ENCODE measurements around the gene CCDC158. TPM values are rescaled to one million over a fixed set of nuclear protein-coding genes. Genes with fewer than 3 reads are reported as not detected.
"Not testable (repeated sequence)": the region's sequence is repeated elsewhere in the genome, so short reads cannot be mapped to it uniquely, and the experiment has no call there.

CCDC158 gene
- total RNA-seq, 2 experiments from 2014 or later: not detected

DNA sequence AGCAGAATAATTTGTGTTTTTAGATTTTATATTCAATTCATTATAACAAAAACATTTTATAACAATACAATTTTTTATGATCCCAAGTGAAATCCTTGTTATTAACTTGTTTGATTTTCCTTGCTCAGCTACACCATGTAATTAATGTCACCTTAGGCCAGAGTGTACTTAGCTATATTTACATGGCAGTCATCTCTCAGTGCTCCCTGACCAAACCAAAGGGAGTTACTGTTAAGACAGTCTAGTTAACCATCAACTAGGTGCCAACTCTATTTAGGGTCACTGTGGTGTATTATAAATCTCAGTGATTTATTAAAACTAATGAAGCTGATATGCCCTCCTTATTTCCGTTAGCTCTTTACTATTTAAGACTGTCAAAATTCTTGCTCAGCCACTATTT lies 44.4 kb downstream of the CCDC158 start:
- DNase-seq: no peak
- Mint-ChIP-seq H3K27me3 (peaks cover 3% of the 10 kb centered on the region), H3K9me3 (no peaks in the 10 kb centered on the region), H3K36me3 (ENCODE audit: low read depth) (no peaks in the 10 kb centered on the region), H3K4me1 (no peaks in the 10 kb centered on the region), H3K4me3 (no peak overlapping the region), H3K27ac (no peak overlapping the region)
- ChIA-PET CTCF (interaction anchor here (1.3 to 6.3 kb wide), 11 partner anchors 8 to 381 kb away, joined by 3 to 238 read pairs (median 11); partner anchors contain the start of genes FAM47E and STBD1), POLR2A (interaction anchor here (1.0 kb wide), 1 partner anchor 163 kb away, joined by 3 read pairs; the partner anchor contains the start of gene SCARB2)

DNA sequence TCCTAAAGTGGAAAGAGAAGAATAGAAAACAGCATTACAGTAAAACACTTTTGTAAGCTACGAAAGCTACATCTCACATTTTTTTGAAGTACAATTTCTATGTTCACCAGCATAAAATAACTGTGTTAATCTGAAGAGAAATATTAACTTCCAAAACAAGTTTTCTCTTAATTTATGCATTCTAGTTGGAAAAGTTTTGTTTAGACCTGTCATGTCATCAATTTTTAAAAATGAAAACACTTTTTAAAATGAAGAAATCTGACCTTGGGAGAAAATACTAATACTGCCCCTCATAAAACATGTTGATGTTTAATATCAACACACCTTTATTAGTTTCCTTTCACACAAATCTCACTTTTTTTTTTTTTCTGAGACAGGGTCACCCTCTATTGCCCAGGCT lies 45.2 kb downstream of the CCDC158 start:
- ChIA-PET POLR2A (no interaction called here), CTCF (interaction anchor here (0.9 to 6.3 kb wide), 3 partner anchors 69 to 195 kb away, joined by 3 to 238 read pairs (median 5); partner anchors contain the start of gene STBD1)
- Mint-ChIP-seq H3K4me3 (no peak overlapping the region), H3K4me1 (no peaks in the 10 kb centered on the region), H3K36me3 (ENCODE audit: low read depth) (no peaks in the 10 kb centered on the region), H3K9me3 (no peaks in the 10 kb centered on the region), H3K27ac (no peak overlapping the region), H3K27me3 (peaks cover 3% of the 10 kb centered on the region)
- no peak for DNase-seq

DNA sequence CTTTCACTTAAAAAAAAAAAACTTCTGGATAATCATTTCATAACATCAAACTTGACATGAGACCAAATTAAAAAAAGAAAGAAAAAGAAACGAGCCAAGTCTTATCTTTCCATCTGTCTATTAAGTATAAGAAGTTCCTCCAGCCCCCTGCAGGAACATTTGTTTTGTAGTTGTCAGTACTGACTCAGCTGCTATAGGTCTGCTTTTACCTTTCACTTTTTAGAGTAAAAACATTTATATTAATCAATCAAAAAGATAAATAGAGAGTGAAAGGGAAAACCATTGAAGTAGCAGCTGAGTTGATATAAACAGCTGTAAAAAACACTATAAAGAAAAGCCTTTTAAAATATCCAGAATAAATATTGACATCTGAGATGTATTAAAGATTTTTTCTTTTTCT lies 46.1 kb downstream of the CCDC158 start:
- ChIA-PET CTCF (interaction anchor here (1.2 to 6.3 kb wide), 5 partner anchors 20 to 194 kb away, joined by 3 to 238 read pairs (median 3); partner anchors contain the start of gene STBD1), POLR2A (no interaction called here)
- no peaks in the 10 kb centered on the region for H3K36me3 Mint-ChIP-seq (ENCODE audit: low read depth)
- H3K4me1 Mint-ChIP-seq: no peaks in the 10 kb centered on the region
- no peak for DNase-seq
- H3K4me3 Mint-ChIP-seq: no peak overlapping the region
- no peak overlapping the region for H3K27ac Mint-ChIP-seq
- H3K27me3 Mint-ChIP-seq: peaks cover 7% of the 10 kb centered on the region
- no peaks in the 10 kb centered on the region for H3K9me3 Mint-ChIP-seq

DNA sequence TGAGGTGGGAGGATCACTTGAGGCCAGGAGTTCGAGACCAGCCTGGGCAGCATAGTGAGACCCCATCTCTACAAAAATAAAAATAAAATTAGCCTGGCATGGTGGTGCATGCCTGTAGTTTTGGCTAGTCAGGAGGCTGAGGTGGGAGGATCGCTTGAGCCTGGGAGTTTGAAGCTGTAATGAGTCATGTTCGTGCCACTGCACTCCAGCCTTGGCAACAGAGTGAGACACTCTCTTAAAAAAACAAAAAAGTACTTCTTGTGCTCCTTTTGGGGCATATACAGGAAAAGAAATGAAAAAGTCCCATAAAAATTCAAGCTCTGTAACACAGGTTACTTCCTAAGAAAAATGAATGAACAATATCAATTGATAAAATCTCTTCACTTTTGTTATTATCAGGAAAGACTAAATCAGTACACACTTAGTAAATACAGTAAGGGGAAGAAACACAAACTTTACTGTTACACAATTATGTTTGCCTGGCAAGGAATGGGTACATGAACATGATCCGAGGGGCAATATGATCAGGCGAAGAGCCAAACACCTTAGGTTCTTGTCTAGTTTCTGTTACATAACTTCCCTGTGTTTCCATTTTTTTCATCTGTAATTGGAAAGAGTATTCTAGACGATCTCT lies 46.9 kb downstream of the CCDC158 start:
- no peaks in the 10 kb centered on the region for H3K36me3 Mint-ChIP-seq (ENCODE audit: low read depth)

DNA sequence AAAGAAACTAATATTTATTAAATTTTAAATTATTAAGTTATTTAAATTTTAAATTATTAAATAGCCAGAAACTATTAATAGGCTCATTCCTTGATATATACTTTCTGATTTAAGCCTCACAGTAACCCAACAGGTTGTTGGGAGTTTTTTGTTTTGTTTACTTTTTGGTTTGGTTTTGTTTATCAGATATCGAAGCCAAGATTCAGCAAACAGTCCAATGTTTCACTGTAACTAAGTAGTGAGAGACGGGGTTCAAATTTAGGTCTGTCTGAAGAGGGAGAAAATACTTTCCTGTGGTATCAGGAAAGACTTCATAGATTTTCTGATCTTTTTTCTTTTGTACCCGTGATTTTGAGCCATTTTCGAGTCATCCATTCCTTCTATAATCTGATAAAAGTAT lies 54.2 kb downstream of the CCDC158 start:
- Mint-ChIP-seq H3K36me3 (ENCODE audit: low read depth) (no peaks in the 10 kb centered on the region), H3K9me3 (no peaks in the 10 kb centered on the region), H3K4me1 (no peaks in the 10 kb centered on the region), H3K27me3 (peaks cover 13% of the 10 kb centered on the region), H3K27ac (no peak overlapping the region), H3K4me3 (no peak overlapping the region)
- no peak for DNase-seq
- CTCF ChIA-PET: no interaction called here
- POLR2A ChIA-PET: no interaction called here

More for the DNA sequence above, 46.9 kb downstream of the CCDC158 start:
- no peak for DNase-seq
- Mint-ChIP-seq H3K4me1 (no peaks in the 10 kb centered on the region), H3K4me3 (no peak overlapping the region), H3K27me3 (peaks cover 7% of the 10 kb centered on the region), H3K9me3 (no peaks in the 10 kb centered on the region), H3K27ac (no peak overlapping the region)
- ChIA-PET CTCF (interaction anchor here (1.2 to 6.3 kb wide), 5 partner anchors 19 to 193 kb away, joined by 3 to 238 read pairs (median 3); partner anchors contain the start of gene STBD1), POLR2A (interaction anchor here (0.6 kb wide), 1 partner anchor 163 kb away, joined by 3 read pairs; no protein-coding TSS in a partner anchor)

DNA sequence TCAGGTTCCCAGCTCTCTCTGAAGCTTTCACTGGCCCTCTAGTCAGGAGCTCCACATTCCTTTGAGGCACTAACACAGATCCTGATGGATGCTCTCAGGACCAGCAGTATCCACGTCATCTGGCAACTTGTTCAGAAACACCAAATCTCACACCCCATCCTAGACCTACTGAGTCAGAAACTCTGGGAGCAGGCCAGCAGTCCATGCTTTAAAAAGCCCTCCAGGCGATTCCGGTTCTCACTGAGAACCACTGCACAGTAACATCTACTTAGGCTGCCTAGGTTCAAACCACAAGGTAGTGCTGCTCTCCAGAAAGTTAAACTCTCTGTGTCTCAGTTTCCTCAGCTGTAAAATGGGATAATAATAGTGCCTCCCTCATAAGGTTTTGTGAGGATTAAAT lies 55.3 kb downstream of the CCDC158 start:
- no peak for DNase-seq
- H3K36me3 Mint-ChIP-seq (ENCODE audit: low read depth): no peaks in the 10 kb centered on the region
- no peak overlapping the region for H3K27ac Mint-ChIP-seq
- POLR2A ChIA-PET: no interaction called here
- peaks cover 13% of the 10 kb centered on the region for H3K27me3 Mint-ChIP-seq
- CTCF ChIA-PET: no interaction called here
- H3K9me3 Mint-ChIP-seq: peaks cover 5% of the 10 kb centered on the region
- H3K4me3 Mint-ChIP-seq: no peak overlapping the region
- no peaks in the 10 kb centered on the region for H3K4me1 Mint-ChIP-seq

DNA sequence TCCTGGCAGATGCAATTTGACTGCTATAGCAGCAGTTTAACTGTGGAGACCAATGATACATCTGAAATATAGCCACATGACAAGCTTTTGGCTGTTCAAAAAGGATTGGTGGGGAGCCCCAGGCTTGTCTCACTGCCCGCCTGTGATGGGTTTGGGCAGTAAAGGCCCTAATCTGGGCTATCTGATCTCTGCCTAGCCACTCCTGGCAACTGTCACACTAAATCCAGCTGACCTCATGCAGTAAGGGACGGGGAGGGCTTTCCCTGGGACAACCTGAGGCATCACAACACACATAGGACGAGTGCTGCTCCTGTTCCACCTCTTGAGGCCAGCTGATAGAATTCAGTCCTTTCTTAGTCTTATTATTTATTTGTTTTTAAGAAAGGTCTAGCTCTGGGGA lies 56.2 kb downstream of the CCDC158 start:
- no peak overlapping the region for H3K27ac Mint-ChIP-seq
- H3K4me1 Mint-ChIP-seq: no peaks in the 10 kb centered on the region
- H3K4me3 Mint-ChIP-seq: no peak overlapping the region
- peaks cover 8% of the 10 kb centered on the region for H3K9me3 Mint-ChIP-seq
- peaks cover 10% of the 10 kb centered on the region for H3K27me3 Mint-ChIP-seq
- DNase-seq: no peak
- CTCF ChIA-PET: no interaction called here
- POLR2A ChIA-PET: no interaction called here
- H3K36me3 Mint-ChIP-seq (ENCODE audit: low read depth): no peaks in the 10 kb centered on the region

DNA sequence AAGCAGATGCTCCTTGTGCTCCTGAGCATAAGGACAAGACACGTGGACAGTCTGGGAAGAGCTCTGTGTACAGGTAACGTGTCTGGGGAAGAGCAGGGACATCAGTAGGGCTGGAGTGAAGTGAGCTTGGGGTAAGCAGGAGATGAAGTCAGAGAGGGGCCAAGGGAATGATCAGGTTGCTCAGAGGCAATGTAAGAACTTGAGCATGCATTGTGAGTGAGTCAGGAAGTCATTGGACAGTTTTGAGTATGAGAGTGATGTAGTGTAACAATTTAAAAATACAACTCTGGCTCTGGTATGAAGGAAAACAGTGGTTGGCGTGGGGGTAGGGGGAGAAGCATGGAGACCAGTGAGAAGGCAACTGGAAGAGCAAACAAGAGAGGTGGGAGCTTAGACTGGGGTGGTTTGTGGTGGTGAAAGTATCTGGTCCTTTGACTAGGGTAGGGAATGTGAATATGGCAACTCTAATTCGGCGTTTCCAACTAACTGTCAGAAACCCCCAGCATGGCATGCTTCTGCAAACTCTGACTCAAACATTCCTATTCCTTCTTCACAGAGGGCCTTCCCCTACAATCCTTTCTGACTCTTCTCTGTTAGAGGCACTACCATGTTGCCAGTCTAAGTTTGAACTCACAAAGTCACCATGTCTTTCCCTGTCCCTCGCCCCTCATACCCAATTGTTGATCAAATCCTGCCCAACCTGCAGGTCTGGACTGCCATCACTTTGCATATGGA lies 57.2 kb downstream of the CCDC158 start:
- H3K9me3 Mint-ChIP-seq: peaks cover 16% of the 10 kb centered on the region
- H3K27ac Mint-ChIP-seq: no peak overlapping the region
- H3K36me3 Mint-ChIP-seq (ENCODE audit: low read depth): peaks cover 9% of the 10 kb centered on the region
- H3K4me1 Mint-ChIP-seq: peaks cover 7% of the 10 kb centered on the region
- DNase-seq: no peak
- no peak overlapping the region for H3K4me3 Mint-ChIP-seq
- ChIA-PET CTCF (no interaction called here), POLR2A (no interaction called here)
- peaks cover 15% of the 10 kb centered on the region for H3K27me3 Mint-ChIP-seq

DNA sequence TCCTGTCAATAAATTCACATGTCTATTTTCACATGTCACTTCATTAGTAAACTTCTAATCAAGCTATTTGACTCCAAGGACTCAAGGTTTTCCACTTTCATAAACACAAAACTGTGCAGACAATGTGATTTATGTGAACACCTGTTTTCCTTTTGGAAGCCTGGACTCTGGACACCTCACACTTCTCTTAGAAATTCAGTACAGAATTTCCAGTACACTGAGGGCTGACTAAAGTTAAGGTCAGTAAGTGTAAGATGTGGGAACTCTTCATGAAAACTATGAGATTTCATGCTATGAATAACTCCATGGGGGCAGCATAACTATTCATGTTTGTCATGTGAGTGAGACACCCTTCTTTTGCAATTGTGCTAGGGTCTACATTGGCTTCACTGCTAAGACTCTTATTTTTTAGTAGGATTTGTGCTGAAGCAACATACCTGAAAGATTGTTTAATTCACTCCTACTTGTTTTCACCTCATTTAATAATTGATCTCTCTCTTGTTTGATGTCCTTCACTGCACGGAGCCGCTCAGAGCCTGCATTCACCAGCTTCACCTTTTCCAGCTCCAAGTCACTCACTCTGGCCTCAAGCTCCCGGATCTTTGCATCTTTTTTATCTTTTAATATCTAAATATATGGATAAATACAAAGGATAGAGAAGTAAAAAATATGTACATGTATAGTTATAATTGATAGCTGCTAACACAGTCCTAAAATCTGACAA lies 59.1 kb downstream of the CCDC158 start:
- H3K27me3 Mint-ChIP-seq: peaks cover 25% of the 10 kb centered on the region
- no peak for DNase-seq
- ChIA-PET CTCF (interaction anchor here (1.5 kb wide), 1 partner anchor 16 kb away, joined by 5 read pairs; no protein-coding TSS in a partner anchor), POLR2A (no interaction called here)
- no peak overlapping the region for H3K4me3 Mint-ChIP-seq
- peaks cover 16% of the 10 kb centered on the region for H3K36me3 Mint-ChIP-seq (ENCODE audit: low read depth)
- H3K4me1 Mint-ChIP-seq: peaks cover 7% of the 10 kb centered on the region
- no peak overlapping the region for H3K27ac Mint-ChIP-seq
- peaks cover 26% of the 10 kb centered on the region for H3K9me3 Mint-ChIP-seq

DNA sequence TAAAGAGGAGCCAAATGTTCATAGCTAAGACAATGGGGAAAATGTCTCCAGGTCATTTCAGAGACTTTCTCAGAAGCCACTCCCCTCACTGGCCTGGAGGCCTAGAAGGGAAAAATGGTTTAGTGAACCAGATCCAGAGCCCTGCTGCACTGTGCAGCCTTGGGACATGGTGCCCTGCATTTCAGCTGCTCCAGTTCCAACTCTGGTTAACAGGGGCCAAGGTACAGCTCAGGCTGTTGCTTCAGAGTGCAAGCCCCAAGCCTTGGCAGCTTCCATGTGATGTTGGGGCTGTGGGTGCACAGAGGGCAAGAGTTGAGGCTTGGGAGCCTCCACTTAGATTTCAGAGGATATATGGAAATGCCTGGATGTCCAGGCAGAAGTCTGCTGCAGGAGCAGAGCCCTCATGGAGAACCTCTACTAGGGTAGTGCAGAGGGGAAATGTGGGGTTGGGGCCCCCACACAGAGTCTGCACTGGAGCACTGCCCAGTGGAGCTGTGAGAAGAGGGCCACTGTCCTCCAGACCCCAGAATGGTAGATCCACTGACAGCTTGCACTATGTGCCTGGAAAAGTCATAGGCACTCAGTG lies 61.0 kb downstream of the CCDC158 start:
- peaks cover 28% of the 10 kb centered on the region for H3K9me3 Mint-ChIP-seq
- H3K27ac Mint-ChIP-seq, H3K4me3 Mint-ChIP-seq, POLR2A ChIA-PET, DNase-seq: not testable (repeated sequence)
- CTCF ChIA-PET: interaction anchor here (0.8 kb wide), 1 partner anchor 17 kb away, joined by 3 read pairs; no protein-coding TSS in a partner anchor
- H3K27me3 Mint-ChIP-seq: peaks cover 19% of the 10 kb centered on the region
- H3K36me3 Mint-ChIP-seq (ENCODE audit: low read depth): peaks cover 16% of the 10 kb centered on the region
- peaks cover 12% of the 10 kb centered on the region for H3K4me1 Mint-ChIP-seq

DNA sequence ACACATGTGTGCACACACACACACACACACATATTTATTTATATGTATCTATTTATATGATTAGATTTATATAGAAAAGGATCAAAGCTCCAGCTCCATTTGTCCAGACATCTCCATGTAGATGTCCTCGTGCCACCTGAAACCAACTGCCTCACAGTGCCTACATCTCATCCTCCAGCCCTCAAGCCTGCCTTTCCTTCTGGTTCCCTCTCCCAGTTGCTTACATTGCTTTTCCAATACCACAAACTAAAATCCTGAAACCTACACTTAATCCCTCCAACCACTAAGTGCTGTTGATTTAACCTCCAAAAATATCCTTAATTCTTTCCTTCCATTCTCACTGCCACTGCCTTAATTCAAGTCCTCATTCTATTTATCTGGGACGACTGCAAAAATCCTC lies 63.0 kb downstream of the CCDC158 start:
- Mint-ChIP-seq H3K36me3 (ENCODE audit: low read depth) (peaks cover 16% of the 10 kb centered on the region), H3K27ac (no peak overlapping the region), H3K27me3 (peaks cover 15% of the 10 kb centered on the region), H3K4me1 (peaks cover 22% of the 10 kb centered on the region), H3K4me3 (no peak overlapping the region), H3K9me3 (peaks cover 28% of the 10 kb centered on the region)
- DNase-seq: no peak
- ChIA-PET CTCF (no interaction called here), POLR2A (no interaction called here)

DNA sequence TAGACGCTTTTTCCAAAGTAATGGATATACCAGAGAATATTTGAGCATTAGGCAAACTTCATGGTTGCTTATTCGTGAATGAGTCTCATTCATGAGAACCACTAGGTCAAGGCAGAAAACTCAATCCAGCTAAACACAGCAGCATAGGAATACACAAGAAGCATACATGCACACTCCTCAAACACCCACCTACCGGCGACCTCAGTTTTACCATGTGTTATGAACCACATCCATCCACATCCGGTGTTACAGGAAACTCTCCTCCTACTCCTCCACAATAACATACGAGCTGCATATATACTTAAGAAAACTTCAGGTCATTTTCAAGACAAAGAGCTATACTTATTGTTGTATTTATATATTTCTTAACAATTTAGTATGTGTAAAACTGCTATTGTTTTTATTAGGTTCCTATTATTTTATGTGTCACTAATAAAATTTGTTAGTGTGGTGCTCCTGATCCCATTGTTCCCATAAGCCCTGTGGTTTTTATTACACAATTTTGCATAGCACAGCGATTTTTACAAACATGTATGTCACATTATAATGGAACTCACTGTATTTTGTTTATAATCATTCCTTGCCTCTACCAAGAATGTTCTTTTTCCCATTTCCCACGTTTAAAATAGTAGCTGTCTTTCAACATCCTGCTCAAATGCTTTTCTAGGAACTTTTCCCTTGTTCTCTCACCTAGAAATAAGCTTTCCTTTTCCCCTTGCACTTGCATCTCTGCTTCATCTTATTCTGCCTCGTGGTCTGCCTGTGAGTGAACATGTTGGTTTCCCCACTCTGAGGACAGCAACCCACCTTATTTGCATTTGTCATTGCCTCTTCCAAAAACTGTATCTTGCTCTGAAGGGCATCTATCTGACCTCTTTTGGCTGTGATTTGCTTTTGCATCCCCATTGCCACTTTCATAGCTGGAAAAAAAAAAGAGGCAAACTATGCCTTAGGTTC lies 66.1 kb downstream of the CCDC158 start:
- H3K4me1 Mint-ChIP-seq: peaks cover 22% of the 10 kb centered on the region
- peak; percentile 66 for DNase-seq
- peaks cover 16% of the 10 kb centered on the region for H3K36me3 Mint-ChIP-seq (ENCODE audit: low read depth)
- peaks cover 19% of the 10 kb centered on the region for H3K9me3 Mint-ChIP-seq
- ChIA-PET CTCF (interaction anchor here (0.6 to 2.3 kb wide), 7 partner anchors 20 to 439 kb away, joined by 3 to 11 read pairs (median 3); partner anchors contain the start of gene STBD1), POLR2A (interaction anchor here (1.0 to 1.3 kb wide), 4 partner anchors 48 to 51 kb away, joined by 3 to 7 read pairs (median 4); no protein-coding TSS in a partner anchor)
- H3K27ac Mint-ChIP-seq: peak overlapping the region; percentile 10
- H3K27me3 Mint-ChIP-seq: peaks cover 15% of the 10 kb centered on the region
- peak overlapping the region; percentile 5 for H3K4me3 Mint-ChIP-seq
